GM06990 (cell line): ENCODE results near the gene PLA2G12A.

Experiments used
- DNase-seq: peaks from one replicate; pipeline ENCODE4 v3.0.0-alpha.2; 2011; ENCODE audit not compliant: insufficient read length; ENCODE audit errors: extremely low read depth
- H3K27me3 ChIP-seq: replicated peaks from 2 replicates; pipeline ENCODE4 v1.6.0; 2011; ENCODE audit warnings: low read length; ENCODE audit not compliant: control insufficient read depth, insufficient read depth
- H3K36me3 ChIP-seq: 2 replicates; pipeline ENCODE4 v1.5.1; 2011; ENCODE audit warnings: low read length; ENCODE audit not compliant: control insufficient read depth, insufficient read depth
- H3K4me3 ChIP-seq: replicated peaks from 2 replicates; pipeline ENCODE4 v1.5.1; 2011; ENCODE audit warnings: low read depth, mild to moderate bottlenecking, control low read depth, low read length
- TF ChIP-seq, protein P1 (sequence below): IDR thresholded peaks from 2 replicates; pipeline ENCODE4 v1.5.1; 2011; ENCODE audit warnings: low read length, control low read depth, mild to moderate bottlenecking, inconsistent platforms; ENCODE audit not compliant: insufficient read depth, poor library complexity, severe bottlenecking

Gene PLA2G12A

DNA sequence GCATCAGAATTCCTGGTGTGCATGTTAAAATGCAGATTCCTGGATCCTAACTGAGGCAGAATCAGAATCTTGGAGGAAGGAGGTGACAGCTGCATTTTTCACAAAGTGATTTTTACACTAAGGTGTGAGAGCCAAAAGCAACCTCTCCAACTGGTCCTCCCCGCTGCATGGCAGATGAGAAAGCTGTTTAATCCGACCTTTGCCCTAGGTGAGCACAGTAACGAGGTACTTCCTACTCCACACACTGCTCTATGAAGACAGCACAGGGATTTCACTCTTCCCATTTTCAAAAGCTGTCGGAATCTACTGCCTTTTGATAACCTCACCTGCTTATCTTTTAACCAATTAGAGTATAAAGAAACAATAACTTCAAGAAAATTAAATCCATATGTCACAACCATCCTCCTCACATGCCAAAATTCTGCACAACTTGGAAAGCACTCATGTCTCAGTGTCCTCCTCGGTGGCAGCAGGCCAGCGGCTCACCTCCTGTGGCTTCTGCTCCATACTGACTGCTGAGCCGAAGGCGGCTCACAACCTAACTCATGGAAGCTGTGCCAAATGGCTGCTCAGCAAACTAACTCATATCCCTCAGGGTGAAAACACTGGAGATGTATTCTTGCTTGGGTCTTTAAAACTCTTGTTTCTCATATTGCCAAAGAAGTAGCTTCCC, 30.2 kb downstream of the PLA2G12A start:
- DNase-seq, result no peak
- H3K4me3 ChIP-seq, result no peak overlapping the region
- no peaks in the 10 kb centered on the region; the same call in 1 of the 2 replicates for H3K36me3 ChIP-seq
- H3K27me3 ChIP-seq, result no peaks in the 10 kb centered on the region
- TF ChIP-seq, protein P1, sequence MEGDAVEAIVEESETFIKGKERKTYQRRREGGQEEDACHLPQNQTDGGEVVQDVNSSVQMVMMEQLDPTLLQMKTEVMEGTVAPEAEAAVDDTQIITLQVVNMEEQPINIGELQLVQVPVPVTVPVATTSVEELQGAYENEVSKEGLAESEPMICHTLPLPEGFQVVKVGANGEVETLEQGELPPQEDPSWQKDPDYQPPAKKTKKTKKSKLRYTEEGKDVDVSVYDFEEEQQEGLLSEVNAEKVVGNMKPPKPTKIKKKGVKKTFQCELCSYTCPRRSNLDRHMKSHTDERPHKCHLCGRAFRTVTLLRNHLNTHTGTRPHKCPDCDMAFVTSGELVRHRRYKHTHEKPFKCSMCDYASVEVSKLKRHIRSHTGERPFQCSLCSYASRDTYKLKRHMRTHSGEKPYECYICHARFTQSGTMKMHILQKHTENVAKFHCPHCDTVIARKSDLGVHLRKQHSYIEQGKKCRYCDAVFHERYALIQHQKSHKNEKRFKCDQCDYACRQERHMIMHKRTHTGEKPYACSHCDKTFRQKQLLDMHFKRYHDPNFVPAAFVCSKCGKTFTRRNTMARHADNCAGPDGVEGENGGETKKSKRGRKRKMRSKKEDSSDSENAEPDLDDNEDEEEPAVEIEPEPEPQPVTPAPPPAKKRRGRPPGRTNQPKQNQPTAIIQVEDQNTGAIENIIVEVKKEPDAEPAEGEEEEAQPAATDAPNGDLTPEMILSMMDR, result no peak

DNA sequence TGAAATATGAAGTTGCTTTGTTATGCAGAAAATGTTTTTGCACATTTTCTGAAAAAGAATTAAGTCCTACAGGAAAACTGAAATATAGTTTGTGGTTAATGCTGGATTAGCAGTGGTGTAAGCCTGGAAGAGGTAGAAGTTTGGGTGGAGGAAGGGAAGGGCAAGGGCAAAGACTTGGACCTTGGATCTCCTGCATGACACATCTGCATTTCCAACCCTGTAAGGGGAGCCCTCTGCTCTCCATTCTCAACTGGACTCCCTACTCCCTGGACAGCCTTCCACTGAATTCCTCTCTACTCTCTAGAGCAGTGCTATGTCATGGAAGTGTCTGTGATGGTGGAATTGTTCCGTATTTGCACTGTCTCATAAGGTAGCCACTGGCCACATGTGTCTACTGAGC, 31.2 kb downstream of the PLA2G12A start:
- TF ChIP-seq, protein P1, result no peak
- H3K27me3 ChIP-seq, result no peaks in the 10 kb centered on the region

DNA sequence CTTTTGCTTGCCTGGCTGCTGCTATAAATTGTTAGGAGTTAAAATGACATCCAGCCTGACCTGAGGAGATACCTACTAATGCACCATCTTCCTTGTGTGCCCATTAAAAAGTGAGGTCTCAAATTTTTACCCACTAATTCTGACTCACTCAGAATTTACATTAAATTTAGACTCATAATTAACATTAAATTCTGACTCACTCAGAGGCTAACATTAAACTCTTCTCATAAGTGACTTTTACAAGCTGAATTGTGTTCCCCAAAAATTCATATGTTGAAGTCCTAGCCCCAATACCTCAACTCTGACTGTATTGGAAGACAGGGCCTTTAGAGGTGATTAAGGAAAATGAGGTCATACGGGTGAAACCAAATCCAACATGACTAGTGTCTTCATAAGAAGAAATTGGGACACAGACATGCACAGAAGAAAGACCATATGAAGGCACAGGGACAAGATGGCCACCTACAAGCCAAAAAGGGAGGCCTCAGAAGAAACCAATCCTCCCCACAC, 38.4 kb downstream of the PLA2G12A start:
- DNase-seq, result no peak
- H3K4me3 ChIP-seq, result no peak overlapping the region

More for the DNA sequence above, 31.2 kb downstream of the PLA2G12A start:
- no peak for DNase-seq
- Histone ChIP-seq H3K4me3 (no peak overlapping the region), H3K36me3 (no peaks in the 10 kb centered on the region; the same call in 1 of the 2 replicates)

DNA sequence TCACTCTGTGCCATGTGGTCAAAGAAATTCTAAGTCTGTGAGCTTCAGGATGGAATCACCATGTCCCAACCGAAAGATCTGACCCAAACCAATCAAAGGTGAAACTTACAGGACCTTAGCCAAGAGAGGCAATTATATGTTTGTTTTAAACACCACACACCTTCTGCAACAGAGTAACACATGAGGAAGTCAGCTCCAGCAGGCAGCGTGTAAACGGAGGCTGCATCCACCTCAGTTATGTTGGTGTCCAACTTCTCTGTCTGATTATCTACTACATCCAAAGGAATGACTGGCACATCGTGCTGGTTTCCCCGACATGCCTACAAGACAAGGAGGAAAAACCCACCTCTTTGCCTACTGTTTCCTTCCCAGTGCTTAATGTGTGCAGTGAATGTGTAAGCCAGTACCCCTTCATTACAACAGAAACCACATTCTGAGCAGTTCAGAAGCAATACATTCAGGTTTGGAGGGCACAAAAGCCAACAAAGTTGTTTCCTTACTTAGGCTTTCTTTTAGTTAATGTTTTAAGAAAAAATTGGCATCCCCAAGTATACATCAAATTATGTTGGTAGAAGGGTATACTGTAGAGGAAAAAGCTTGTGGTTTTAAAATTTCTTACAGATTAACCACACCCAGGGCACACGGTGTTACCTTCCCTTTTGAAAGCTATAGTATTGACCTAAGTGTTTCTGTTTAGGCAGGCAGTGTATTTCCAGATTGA, 39.0 kb downstream of the PLA2G12A start:
- Histone ChIP-seq H3K4me3 (no peak overlapping the region), H3K36me3 (no peaks in the 10 kb centered on the region; the same call in none of the 2 replicates), H3K27me3 (no peaks in the 10 kb centered on the region)
- TF ChIP-seq, protein P1, result no peak
- DNase-seq, result no peak

More for the DNA sequence above, 38.4 kb downstream of the PLA2G12A start:
- TF ChIP-seq, protein P1, result no peak
- Histone ChIP-seq H3K27me3 (no peaks in the 10 kb centered on the region), H3K36me3 (no peaks in the 10 kb centered on the region; the same call in none of the 2 replicates)

DNA sequence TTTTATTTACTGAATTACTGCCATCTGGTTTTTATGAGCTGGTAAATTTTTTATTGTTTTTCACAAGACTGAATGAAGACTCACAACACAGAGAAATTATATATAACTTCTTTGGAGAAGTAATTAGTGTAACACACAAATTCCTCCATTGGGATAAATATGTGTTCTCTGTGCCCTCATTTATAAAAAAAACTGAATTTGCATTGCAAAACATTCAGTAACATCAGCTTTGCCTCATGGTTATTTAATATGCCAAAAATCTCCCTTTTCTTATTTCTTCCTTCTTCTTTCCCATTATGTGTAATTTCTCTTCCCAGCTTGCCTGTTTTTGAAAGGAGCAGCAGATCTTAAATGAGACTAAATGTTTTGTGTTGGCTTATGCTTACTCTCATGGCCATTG, 45.1 kb downstream of the PLA2G12A start:
- no peaks in the 10 kb centered on the region; the same call in 1 of the 2 replicates for H3K36me3 ChIP-seq

More for the DNA sequence above, 45.1 kb downstream of the PLA2G12A start:
- TF ChIP-seq, protein P1, result no peak
- no peaks in the 10 kb centered on the region for H3K27me3 ChIP-seq
- DNase-seq, result no peak
- no peak overlapping the region for H3K4me3 ChIP-seq
